Activated CD4-positive, alpha-beta T cell treated with anti-CD3 and anti-CD28 coated beads, Interleukin-2, amount 10 ng/mL, durations not matched to agents 7 days and 5 days (primary cell): ENCODE results near the gene ACTMAP. TPM values are rescaled to one million over a fixed set of nuclear protein-coding genes. Genes with fewer than 3 reads are reported as not detected.
A peak's percentile ranks its signal among the peaks of the same experiment; 100 is the strongest.
"Not testable (repeated sequence)": the region's sequence is repeated elsewhere in the genome, so short reads cannot be mapped to it uniquely, and the experiment has no call there.

Experiments used
- CTCF ChIA-PET: fragments of 350-600 bp; sonication (Branson Sonifier 250); formaldehyde crosslinking; loops from one replicate; lab custom pipeline; 2021; ENCODE audit warnings: antibody characterized with exemption; lab: Charles Lee
- POLR2A ChIA-PET: fragments of 350-600 bp; sonication (Branson Sonifier 250); formaldehyde crosslinking; loops from one replicate; lab custom pipeline; 2021; ENCODE audit warnings: antibody characterized with exemption; lab: Charles Lee
- DNase-seq: peaks from one replicate; pipeline ENCODE4 v3.0.0-alpha.2; 2020
- H3K27ac Mint-ChIP-seq: one replicate; pipeline ENCODE4 v1.8.0; 2021; ENCODE audit warnings: mild to moderate bottlenecking, moderate library complexity, mixed read lengths
- H3K27me3 Mint-ChIP-seq: one replicate; pipeline ENCODE4 v1.8.0; 2021; ENCODE audit warnings: mixed read lengths
- H3K36me3 Mint-ChIP-seq: one replicate; pipeline ENCODE4 v1.8.0; 2021; ENCODE audit warnings: low read depth, mixed read lengths
- H3K4me1 Mint-ChIP-seq: one replicate; pipeline ENCODE4 v1.8.0; 2021; ENCODE audit warnings: mixed read lengths
- H3K4me3 Mint-ChIP-seq: one replicate; pipeline ENCODE4 v1.8.0; 2021; ENCODE audit warnings: mild to moderate bottlenecking, moderate library complexity, mixed read lengths
- H3K9me3 Mint-ChIP-seq: one replicate; pipeline ENCODE4 v1.8.0; 2021; ENCODE audit warnings: mixed read lengths
- total RNA-seq, 2 experiments: library from RNA; stranded (reverse); gene quantifications; one replicate each; pipeline ENCODE4 v1.2.3, GENCODE V29; 2021

ACTMAP gene
- total RNA-seq, 2 experiments from 2014 or later = 17.5 to 19.8 TPM

GRCh38 chr19:40739871-40740703, 10.2 kb downstream of the ACTMAP start:
- peaks cover 14% of the 10 kb centered on the region for H3K36me3 Mint-ChIP-seq
- no peak overlapping the region for H3K4me3 Mint-ChIP-seq
- H3K9me3 Mint-ChIP-seq = no peaks in the 10 kb centered on the region
- ChIA-PET POLR2A (interaction anchor here (0.6 kb wide), 1 partner anchor 58 kb away, joined by 4 read pairs; no protein-coding TSS in a partner anchor), CTCF (interaction anchor here (1.0 kb wide), 1 partner anchor 14 kb away, joined by 3 read pairs; no protein-coding TSS in a partner anchor)
- H3K27ac Mint-ChIP-seq = no peak overlapping the region
- H3K4me1 Mint-ChIP-seq = peaks cover 5% of the 10 kb centered on the region
- DNase-seq = no peak
- H3K27me3 Mint-ChIP-seq = no peaks in the 10 kb centered on the region

DNA sequence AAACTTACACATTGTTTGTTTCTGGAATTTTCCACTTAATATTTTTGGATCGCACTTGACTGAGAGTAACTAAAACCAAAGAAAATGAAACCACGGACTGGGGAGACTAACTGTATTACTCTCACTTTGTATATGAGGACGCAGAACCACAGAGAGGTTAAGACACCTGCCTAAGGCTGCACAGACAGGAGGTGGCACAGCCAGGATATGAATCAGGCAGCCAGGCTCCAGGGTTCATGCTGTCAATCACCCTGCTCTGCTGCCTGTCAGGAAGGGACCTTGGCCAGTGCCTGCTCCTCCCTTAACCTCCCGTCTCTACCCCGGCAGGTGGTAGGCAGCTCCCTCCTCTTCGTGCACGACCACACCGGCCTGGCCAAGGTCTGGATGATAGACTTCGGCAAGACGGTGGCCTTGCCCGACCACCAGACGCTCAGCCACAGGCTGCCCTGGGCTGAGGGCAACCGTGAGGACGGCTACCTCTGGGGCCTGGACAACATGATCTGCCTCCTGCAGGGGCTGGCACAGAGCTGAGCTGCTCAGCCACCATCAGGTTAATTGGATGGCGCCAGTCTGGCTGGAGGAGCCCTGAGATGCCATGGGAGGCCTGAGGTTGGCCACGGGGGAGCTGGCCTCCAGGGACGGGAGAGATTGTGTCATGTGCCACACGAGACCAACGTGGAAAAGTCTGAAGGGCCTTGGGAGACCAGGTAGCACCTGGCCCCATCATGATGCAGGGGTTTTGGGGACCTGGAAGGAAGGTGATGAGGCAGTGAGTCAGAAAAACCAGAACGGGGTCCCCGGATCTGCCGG, 11.0 kb downstream of the ACTMAP start:
- Mint-ChIP-seq H3K27me3 (no peaks in the 10 kb centered on the region), H3K27ac (no peak overlapping the region), H3K36me3 (peaks cover 14% of the 10 kb centered on the region), H3K4me1 (peaks cover 5% of the 10 kb centered on the region), H3K9me3 (no peaks in the 10 kb centered on the region), H3K4me3 (no peak overlapping the region)
- no peak for DNase-seq
- POLR2A ChIA-PET = interaction anchor here (0.6 kb wide), 1 partner anchor 59 kb away, joined by 4 read pairs; no protein-coding TSS in a partner anchor
- CTCF ChIA-PET = interaction anchor here (1.0 kb wide), 1 partner anchor 15 kb away, joined by 3 read pairs; no protein-coding TSS in a partner anchor

GRCh38 chr19:40737102-40737644, 13.1 kb downstream of the ACTMAP start:
- CTCF ChIA-PET = interaction anchor here (1.6 kb wide), 1 partner anchor 40 kb away, joined by 4 read pairs; the partner anchor contains the start of gene RAB4B
- Mint-ChIP-seq H3K36me3 (peaks cover 22% of the 10 kb centered on the region), H3K4me1 (peaks cover 5% of the 10 kb centered on the region), H3K27me3 (no peaks in the 10 kb centered on the region), H3K4me3 (no peak overlapping the region), H3K27ac (no peak overlapping the region), H3K9me3 (no peaks in the 10 kb centered on the region)
- POLR2A ChIA-PET = no interaction called here
- DNase-seq = no peak

- Mint-ChIP-seq H3K9me3 (no peaks in the 10 kb centered on the region), H3K4me3 (no peak overlapping the region), H3K27ac (no peak overlapping the region), H3K27me3 (no peaks in the 10 kb centered on the region), H3K4me1 (peaks cover 5% of the 10 kb centered on the region), H3K36me3 (peaks cover 22% of the 10 kb centered on the region)
- ChIA-PET POLR2A (no interaction called here), CTCF (interaction anchor here (0.6 to 1.1 kb wide), 2 partner anchors 11 to 14 kb away, joined by 3 to 4 read pairs; partner anchors contain the start of gene ACTMAP)
- DNase-seq = no peak
Measured at GRCh38 chr19:40736661-40737060, 13.6 kb downstream of the ACTMAP start.

DNA sequence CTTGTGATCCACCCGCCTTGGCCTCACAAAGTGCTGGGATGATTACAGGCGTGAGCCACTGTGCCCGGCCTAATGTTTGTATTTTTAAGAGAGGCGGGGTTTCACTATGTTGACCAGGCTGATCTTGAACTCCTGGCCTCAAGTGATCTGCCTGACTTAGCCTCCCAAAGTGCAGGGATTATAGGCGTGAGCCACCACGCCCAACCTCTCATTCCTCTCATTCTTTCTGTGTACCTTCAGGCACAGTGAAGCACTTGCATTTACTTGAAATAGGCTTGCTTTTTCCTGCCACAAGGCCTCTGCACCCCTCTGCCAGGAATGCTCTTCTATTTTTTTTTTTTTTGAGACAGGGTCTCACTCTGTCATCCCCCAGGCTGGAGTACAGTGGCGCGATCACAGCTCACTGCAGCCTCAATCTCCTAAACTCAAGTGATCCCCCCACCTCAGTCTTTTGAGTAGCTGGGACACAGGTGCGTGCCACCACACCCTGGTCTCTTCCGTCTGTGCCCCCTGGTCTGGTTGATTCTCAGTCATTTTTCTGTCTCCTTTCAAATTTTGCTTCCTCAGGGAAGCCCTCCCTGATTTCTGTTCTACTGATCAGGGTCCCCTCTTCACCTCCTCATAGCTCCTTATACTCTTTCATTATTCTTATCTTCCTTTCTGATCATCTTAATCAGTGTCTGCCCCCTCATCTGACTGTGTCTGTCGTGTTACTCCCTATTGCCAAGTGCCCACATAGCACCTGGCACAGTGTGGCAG, 15.1 kb downstream of the ACTMAP start:
- DNase-seq = no peak
- Mint-ChIP-seq H3K4me3 (no peak overlapping the region), H3K27ac (no peak overlapping the region), H3K9me3 (no peaks in the 10 kb centered on the region), H3K4me1 (peaks cover 5% of the 10 kb centered on the region), H3K36me3 (peaks cover 32% of the 10 kb centered on the region), H3K27me3 (no peaks in the 10 kb centered on the region)
- ChIA-PET POLR2A (no interaction called here), CTCF (interaction anchor here (1.8 kb wide), 1 partner anchor 8 kb away, joined by 10 read pairs; no protein-coding TSS in a partner anchor)

- peak overlapping the region; percentile 13 for H3K27ac Mint-ChIP-seq
- H3K4me3 Mint-ChIP-seq = no peak overlapping the region
- ChIA-PET POLR2A (no interaction called here), CTCF (interaction anchor here (1.8 kb wide), 1 partner anchor 10 kb away, joined by 10 read pairs; no protein-coding TSS in a partner anchor)
- no peaks in the 10 kb centered on the region for H3K9me3 Mint-ChIP-seq
- DNase-seq = no peak
- peaks cover 36% of the 10 kb centered on the region for H3K36me3 Mint-ChIP-seq
- no peaks in the 10 kb centered on the region for H3K27me3 Mint-ChIP-seq
- H3K4me1 Mint-ChIP-seq = no peaks in the 10 kb centered on the region
Measured at GRCh38 chr19:40733149-40733548, 17.1 kb downstream of the ACTMAP start.

GRCh38 chr19:40732304-40732703, 18.0 kb downstream of the ACTMAP start:
- H3K4me1 Mint-ChIP-seq, H3K27ac Mint-ChIP-seq, H3K27me3 Mint-ChIP-seq, DNase-seq, CTCF ChIA-PET, H3K4me3 Mint-ChIP-seq, POLR2A ChIA-PET, H3K9me3 Mint-ChIP-seq: not testable (repeated sequence)
- peaks cover 33% of the 10 kb centered on the region for H3K36me3 Mint-ChIP-seq

DNA sequence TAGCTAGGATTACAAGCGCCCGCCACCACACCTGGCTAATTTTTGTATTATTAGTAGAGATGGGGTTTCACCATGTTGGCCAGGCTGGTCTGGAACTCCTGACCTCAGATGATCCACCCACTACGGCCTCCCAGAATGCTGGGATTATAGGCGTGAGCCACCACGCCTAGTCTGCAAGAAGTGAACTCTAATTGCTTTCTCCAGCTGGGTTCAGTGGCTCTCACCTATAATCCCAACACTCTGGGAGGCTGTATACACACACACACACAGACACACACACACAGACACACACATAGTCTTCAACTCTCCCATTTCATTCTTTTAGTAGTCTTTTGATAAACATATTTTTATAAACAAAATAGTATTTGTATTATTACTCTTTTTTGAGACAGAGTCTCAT, 20.2 kb downstream of the ACTMAP start:
- DNase-seq, POLR2A ChIA-PET, H3K4me3 Mint-ChIP-seq, H3K27ac Mint-ChIP-seq, H3K4me1 Mint-ChIP-seq, H3K9me3 Mint-ChIP-seq, H3K27me3 Mint-ChIP-seq: not testable (repeated sequence)
- peaks cover 38% of the 10 kb centered on the region for H3K36me3 Mint-ChIP-seq
- CTCF ChIA-PET = interaction anchor here (0.5 to 1.5 kb wide), 4 partner anchors 13 to 398 kb away, joined by 3 read pairs; partner anchors contain the start of genes COQ8B and ITPKC

DNA sequence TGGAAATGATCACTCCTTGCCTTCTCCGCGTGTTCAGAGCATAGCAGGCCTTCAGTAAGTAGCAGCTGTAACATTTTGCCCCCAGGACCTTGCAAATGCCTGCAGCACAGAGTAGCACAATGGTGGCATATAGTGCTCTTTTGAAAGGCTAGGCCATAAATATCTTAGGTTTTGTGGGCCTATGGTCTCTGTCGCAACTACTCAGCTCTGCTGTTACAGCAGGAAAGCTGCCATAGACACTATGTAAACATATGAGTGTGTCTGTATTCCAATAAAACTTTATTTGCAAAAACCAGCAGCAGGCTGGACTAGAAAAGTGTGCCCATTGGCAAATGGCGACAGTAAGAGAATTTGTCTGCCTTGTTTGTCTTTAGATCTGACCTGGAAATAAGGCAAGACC, 24.0 kb downstream of the ACTMAP start:
- H3K4me1 Mint-ChIP-seq = peaks cover 12% of the 10 kb centered on the region
- no peak for DNase-seq
- peaks cover 45% of the 10 kb centered on the region for H3K36me3 Mint-ChIP-seq
- no peak overlapping the region for H3K4me3 Mint-ChIP-seq
- no peaks in the 10 kb centered on the region for H3K9me3 Mint-ChIP-seq
- POLR2A ChIA-PET = no interaction called here
- no peaks in the 10 kb centered on the region for H3K27me3 Mint-ChIP-seq
- no peak overlapping the region for H3K27ac Mint-ChIP-seq
- CTCF ChIA-PET = interaction anchor here (0.6 to 2.3 kb wide), 4 partner anchors 8 to 90 kb away, joined by 4 to 9 read pairs (median 6); no protein-coding TSS in a partner anchor

- peaks cover 44% of the 10 kb centered on the region for H3K36me3 Mint-ChIP-seq
- H3K4me3 Mint-ChIP-seq = no peak overlapping the region
- H3K4me1 Mint-ChIP-seq = peaks cover 25% of the 10 kb centered on the region
Measured at GRCh38 chr19:40724855-40725254, 25.4 kb downstream of the ACTMAP start.

DNA sequence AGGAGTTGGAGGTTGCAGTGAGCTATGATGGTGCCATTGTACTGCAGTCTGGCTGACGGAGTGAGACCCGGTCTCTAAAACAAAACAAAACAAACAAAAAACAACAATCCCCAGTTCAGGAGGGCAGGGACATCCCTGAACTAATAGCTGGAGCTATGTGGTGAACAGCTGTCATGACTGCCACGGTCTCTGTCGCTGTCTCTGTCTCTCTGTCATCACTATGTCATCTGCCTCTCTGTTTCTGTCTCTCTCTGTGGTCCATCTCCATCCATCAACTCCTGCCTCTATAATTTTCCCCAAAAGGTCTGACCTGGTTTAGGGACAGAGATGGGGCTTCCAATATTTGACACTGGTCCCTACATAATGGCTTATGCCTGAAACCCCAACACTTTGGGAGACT, 26.0 kb downstream of the ACTMAP start:
- Mint-ChIP-seq H3K27ac (peak overlapping the region; percentile 73), H3K36me3 (peaks cover 44% of the 10 kb centered on the region), H3K4me3 (no peak overlapping the region), H3K4me1 (peaks cover 30% of the 10 kb centered on the region), H3K27me3 (no peaks in the 10 kb centered on the region), H3K9me3 (no peaks in the 10 kb centered on the region)
- ChIA-PET CTCF (interaction anchor here (1.3 kb wide), 1 partner anchor 83 kb away, joined by 3 read pairs; no protein-coding TSS in a partner anchor), POLR2A (no interaction called here)
- no peak for DNase-seq

More at GRCh38 chr19:40724855-40725254, 25.4 kb downstream of the ACTMAP start:
- ChIA-PET CTCF (interaction anchor here (0.7 kb wide), 1 partner anchor 9 kb away, joined by 3 read pairs; no protein-coding TSS in a partner anchor), POLR2A (no interaction called here)
- no peak for DNase-seq
- H3K27me3 Mint-ChIP-seq = no peaks in the 10 kb centered on the region
- no peak overlapping the region for H3K27ac Mint-ChIP-seq
- H3K9me3 Mint-ChIP-seq = no peaks in the 10 kb centered on the region
